ENCODE results near the gene CHST8. TPM values are rescaled to one million over a fixed set of nuclear protein-coding genes. Genes with fewer than 3 reads are reported as not detected.

Gene CHST8
- total RNA-seq, 1 donor, result not detected

DNA sequence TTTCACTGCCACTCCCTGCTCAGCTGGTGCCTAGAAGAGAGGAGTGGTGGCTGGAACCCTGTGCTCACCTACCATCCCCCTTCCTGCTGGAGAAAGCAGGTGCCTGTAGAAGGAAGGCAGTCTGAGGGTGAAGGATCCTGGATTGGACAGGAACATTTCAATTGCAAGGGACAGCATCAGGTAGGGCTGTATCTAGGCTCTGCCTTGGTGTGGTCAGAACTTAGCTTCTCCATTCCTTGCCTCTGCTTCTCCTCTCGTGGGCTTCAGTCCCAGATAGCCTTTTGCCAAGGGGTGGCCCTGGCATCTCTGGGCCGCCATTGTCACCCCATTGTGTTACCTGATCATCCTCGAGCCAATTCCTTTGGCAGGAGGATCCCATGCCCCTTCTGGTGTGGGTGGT, 101.8 kb downstream of the CHST8 start:
- no peaks in the 10 kb centered on the region for H3K9me3 ChIP-seq (ENCODE audit: low read depth, low read length)
- TF ChIP-seq, protein P1, sequence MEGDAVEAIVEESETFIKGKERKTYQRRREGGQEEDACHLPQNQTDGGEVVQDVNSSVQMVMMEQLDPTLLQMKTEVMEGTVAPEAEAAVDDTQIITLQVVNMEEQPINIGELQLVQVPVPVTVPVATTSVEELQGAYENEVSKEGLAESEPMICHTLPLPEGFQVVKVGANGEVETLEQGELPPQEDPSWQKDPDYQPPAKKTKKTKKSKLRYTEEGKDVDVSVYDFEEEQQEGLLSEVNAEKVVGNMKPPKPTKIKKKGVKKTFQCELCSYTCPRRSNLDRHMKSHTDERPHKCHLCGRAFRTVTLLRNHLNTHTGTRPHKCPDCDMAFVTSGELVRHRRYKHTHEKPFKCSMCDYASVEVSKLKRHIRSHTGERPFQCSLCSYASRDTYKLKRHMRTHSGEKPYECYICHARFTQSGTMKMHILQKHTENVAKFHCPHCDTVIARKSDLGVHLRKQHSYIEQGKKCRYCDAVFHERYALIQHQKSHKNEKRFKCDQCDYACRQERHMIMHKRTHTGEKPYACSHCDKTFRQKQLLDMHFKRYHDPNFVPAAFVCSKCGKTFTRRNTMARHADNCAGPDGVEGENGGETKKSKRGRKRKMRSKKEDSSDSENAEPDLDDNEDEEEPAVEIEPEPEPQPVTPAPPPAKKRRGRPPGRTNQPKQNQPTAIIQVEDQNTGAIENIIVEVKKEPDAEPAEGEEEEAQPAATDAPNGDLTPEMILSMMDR (IDR thresholded peaks at IDR 0.05; ENCODE audit: extremely low read depth, low read depth, low read length), result no peak
- H3K4me2 ChIP-seq (ENCODE audit: insufficient read depth, low read length), result no peak overlapping the region
- no peaks in the 10 kb centered on the region for H4K20me1 ChIP-seq (ENCODE audit: insufficient read depth, low read length)
- no peaks in the 10 kb centered on the region for H3K27me3 ChIP-seq (ENCODE audit: insufficient read depth, low read length)
- DNase-seq (ENCODE audit: insufficient read length, low spot score, missing footprints), result peak; percentile 45
- no peak overlapping the region for H3K4me3 ChIP-seq (ENCODE audit: insufficient read depth, low read length)
- no peaks in the 10 kb centered on the region for H3K4me1 ChIP-seq (ENCODE audit: insufficient read depth, low read length)
- H2AFZ ChIP-seq (ENCODE audit: low read length), result no peak overlapping the region
- no peaks in the 10 kb centered on the region for H3K79me2 ChIP-seq (ENCODE audit: insufficient read depth, low read length)
- no peak overlapping the region for H3K27ac ChIP-seq (ENCODE audit: low read depth, low read length)
- H3K36me3 ChIP-seq (ENCODE audit: insufficient read depth, low read length), result no peaks in the 10 kb centered on the region

DNA sequence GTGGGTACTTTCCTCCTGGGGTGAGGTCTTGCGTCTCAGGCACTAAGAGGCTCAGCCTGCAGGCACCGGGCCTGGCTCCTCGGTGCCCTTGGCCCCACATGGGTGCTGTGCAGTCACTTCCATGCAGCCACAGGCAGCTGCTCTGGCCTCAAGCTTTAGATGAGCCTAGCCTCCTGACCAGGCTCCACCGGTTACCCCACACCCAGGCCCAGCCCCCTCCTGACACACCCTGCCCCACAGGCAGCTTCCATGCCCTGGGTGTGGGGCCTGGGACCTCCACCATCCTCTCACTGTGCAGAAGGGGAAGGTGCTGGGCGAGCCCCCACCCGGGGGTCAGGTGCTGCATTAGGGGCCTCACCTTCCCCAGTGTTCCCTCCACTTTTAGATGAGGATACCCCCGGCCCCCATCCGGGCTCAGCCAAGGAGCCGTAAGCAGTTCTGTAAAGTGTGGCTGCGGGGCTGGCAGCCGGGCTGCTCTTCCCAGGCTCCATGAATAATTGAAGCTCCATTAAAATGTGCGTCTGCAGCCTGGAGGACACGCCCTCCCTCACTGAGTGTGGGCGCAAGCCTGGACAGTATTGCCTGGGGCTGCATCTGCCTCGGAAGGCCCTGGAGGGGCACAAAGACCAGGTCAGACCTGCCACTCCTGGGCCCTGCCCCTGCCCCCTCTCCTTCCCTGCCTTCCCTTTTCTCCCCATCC, 102.4 kb downstream of the CHST8 start:
- Histone ChIP-seq H3K36me3 (ENCODE audit: insufficient read depth, low read length) (no peaks in the 10 kb centered on the region), H3K27me3 (ENCODE audit: insufficient read depth, low read length) (no peaks in the 10 kb centered on the region), H3K4me2 (ENCODE audit: insufficient read depth, low read length) (no peak overlapping the region), H3K9me3 (ENCODE audit: low read depth, low read length) (no peaks in the 10 kb centered on the region), H3K79me2 (ENCODE audit: insufficient read depth, low read length) (no peaks in the 10 kb centered on the region), H3K4me3 (ENCODE audit: insufficient read depth, low read length) (no peak overlapping the region), H3K4me1 (ENCODE audit: insufficient read depth, low read length) (no peaks in the 10 kb centered on the region), H2AFZ (ENCODE audit: low read length) (no peak overlapping the region), H4K20me1 (ENCODE audit: insufficient read depth, low read length) (no peaks in the 10 kb centered on the region), H3K27ac (ENCODE audit: low read depth, low read length) (no peak overlapping the region)
- no peak for DNase-seq (ENCODE audit: insufficient read length, low spot score, missing footprints)
- TF ChIP-seq, protein P1 (IDR thresholded peaks at IDR 0.05; ENCODE audit: extremely low read depth, low read depth, low read length), result no peak

DNA sequence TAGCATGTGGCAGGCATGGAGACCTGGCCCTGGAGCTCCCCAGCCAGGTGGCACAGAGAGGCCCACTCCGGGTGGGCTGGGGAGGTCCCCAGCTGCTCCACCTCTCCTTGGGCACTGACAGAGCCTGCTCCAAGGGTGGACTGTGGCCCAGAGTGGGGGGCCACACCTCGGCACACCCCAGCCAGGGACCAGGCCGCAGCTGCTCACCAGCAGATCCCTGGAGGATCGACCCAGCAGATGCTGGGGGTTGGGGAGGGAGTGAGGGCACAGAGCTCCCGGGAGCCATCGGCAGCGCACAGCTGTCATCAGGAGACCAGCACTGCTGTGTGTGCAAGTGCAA, 102.9 kb downstream of the CHST8 start:
- H3K36me3 ChIP-seq (ENCODE audit: insufficient read depth, low read length), result no peaks in the 10 kb centered on the region
- no peaks in the 10 kb centered on the region for H3K4me1 ChIP-seq (ENCODE audit: insufficient read depth, low read length)
- H3K4me3 ChIP-seq (ENCODE audit: insufficient read depth, low read length), result no peak overlapping the region
- DNase-seq (ENCODE audit: insufficient read length, low spot score, missing footprints), result peak; percentile 51
- H3K27ac ChIP-seq (ENCODE audit: low read depth, low read length), result no peak overlapping the region
- no peaks in the 10 kb centered on the region for H3K79me2 ChIP-seq (ENCODE audit: insufficient read depth, low read length)
- no peak overlapping the region for H3K4me2 ChIP-seq (ENCODE audit: insufficient read depth, low read length)
- TF ChIP-seq, protein P1 (IDR thresholded peaks at IDR 0.05; ENCODE audit: extremely low read depth, low read depth, low read length), result no peak
- H3K27me3 ChIP-seq (ENCODE audit: insufficient read depth, low read length), result no peaks in the 10 kb centered on the region
- H2AFZ ChIP-seq (ENCODE audit: low read length), result no peak overlapping the region
- no peaks in the 10 kb centered on the region for H3K9me3 ChIP-seq (ENCODE audit: low read depth, low read length)
- H4K20me1 ChIP-seq (ENCODE audit: insufficient read depth, low read length), result no peaks in the 10 kb centered on the region

DNA sequence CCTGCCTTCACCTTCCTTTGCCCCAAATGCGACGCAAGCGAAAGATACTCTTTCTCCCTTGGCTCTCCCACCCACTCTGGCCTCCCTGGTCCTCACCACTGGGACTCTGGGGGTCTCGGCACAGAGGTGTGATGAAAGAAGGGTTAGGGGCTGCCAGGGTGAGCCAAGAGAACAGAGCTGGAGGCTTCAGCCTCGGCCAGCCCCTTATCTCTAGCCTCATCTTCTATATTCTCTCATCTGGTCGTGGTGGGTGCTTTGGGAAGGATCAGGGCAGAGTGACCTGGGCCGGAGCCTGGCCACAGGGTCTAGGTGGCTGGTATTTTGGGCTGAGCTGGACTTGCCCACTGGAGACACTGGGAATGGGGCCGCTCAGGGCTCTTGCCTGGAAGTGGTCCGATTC, 103.8 kb downstream of the CHST8 start:
- Histone ChIP-seq H3K79me2 (ENCODE audit: insufficient read depth, low read length) (no peaks in the 10 kb centered on the region), H3K27me3 (ENCODE audit: insufficient read depth, low read length) (no peaks in the 10 kb centered on the region), H3K4me3 (ENCODE audit: insufficient read depth, low read length) (no peak overlapping the region), H2AFZ (ENCODE audit: low read length) (no peak overlapping the region), H3K4me2 (ENCODE audit: insufficient read depth, low read length) (no peak overlapping the region), H3K9me3 (ENCODE audit: low read depth, low read length) (no peaks in the 10 kb centered on the region), H3K36me3 (ENCODE audit: insufficient read depth, low read length) (no peaks in the 10 kb centered on the region), H3K4me1 (ENCODE audit: insufficient read depth, low read length) (no peaks in the 10 kb centered on the region), H4K20me1 (ENCODE audit: insufficient read depth, low read length) (no peaks in the 10 kb centered on the region), H3K27ac (ENCODE audit: low read depth, low read length) (no peak overlapping the region)
- peak; percentile 44 for DNase-seq (ENCODE audit: insufficient read length, low spot score, missing footprints)
- TF ChIP-seq, protein P1 (IDR thresholded peaks at IDR 0.05; ENCODE audit: extremely low read depth, low read depth, low read length), result no peak

Data from osteoblast (primary cell).